ENCODE measurements around the gene PCNX2.
"Not testable (repeated sequence)": the region's sequence is repeated elsewhere in the genome, so short reads cannot be mapped to it uniquely, and the experiment has no call there.

Gene PCNX2

DNA sequence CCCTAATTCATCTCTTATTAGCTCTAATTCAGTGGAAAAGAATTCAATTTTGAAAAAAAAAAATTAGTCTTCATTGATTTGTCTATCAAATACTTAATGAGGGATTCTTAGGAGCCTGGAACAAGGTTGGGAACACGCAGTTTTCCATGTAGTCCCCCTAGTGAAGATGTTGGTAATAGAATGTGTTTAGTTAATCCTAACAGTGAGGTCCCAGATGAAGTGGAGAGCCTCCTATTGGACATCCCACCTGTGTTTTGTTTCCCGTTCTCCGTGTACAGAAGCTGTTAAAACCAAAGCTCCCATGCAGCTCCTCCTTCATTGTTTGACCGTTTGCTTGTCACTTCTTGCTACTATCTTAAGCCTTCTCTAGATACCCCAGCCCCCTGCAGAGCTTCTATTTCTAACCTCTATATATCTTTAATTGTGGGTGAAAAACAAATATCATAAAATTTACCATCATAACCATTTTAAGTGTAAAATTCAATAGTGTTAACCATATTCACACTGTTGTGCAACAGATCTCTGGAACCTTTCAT lies 67.5 kb downstream of the PCNX2 start:
- no peak for DNase-seq (ENCODE audit: low spot score)

DNA sequence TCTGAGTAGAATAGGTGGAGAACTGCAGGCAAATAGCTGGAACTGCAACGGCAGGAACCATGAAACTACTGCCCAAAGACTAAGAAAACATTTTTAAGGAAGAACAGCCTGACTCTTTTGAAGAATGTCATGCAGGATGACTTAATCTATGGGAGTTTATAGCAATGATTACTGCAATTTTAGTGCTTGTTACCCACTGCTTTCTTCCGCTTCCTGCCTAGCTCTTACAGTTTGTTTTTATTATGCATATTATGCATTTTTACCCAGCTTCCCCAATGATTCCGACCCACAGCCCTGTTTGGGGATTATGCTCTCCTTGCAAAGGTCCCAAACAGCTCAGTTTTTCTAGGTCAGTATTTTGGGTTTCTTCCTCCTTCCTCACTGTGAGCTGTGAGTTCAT lies 71.2 kb downstream of the PCNX2 start:
- DNase-seq (ENCODE audit: low spot score), result no peak

- no peak for DNase-seq (ENCODE audit: low spot score)
These were observed 77.7 kb downstream of the PCNX2 start for GRCh38 chr1:233217832-233218231.

- DNase-seq (ENCODE audit: low spot score), result no peak
These were observed 79.5 kb downstream of the PCNX2 start for GRCh38 chr1:233216009-233216408.

GRCh38 chr1:233215135-233215760 lies 80.3 kb downstream of the PCNX2 start:
- no peak for DNase-seq (ENCODE audit: low spot score)

DNA sequence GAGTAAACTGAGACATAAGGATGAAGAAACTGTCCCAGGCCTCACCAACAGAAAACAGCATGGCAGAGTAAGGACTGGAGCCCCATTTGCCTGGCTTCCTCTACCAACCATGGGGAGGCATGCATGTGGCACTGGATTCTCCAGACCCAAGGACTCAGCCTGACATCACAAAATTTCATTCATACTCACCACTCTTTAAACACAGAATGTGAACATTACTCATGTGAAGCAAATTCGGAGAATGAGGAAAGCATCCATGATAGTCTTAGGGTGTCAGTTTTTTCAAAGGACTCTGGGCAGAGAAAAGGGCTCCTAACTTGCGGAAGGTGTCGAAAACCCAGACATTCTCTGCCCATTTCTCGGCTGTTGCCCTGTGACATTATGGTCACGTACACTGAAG lies 83.9 kb downstream of the PCNX2 start:
- no peak for DNase-seq (ENCODE audit: low spot score)

GRCh38 chr1:233211106-233211505 lies 84.4 kb downstream of the PCNX2 start:
- no peak for DNase-seq (ENCODE audit: low spot score)

DNA sequence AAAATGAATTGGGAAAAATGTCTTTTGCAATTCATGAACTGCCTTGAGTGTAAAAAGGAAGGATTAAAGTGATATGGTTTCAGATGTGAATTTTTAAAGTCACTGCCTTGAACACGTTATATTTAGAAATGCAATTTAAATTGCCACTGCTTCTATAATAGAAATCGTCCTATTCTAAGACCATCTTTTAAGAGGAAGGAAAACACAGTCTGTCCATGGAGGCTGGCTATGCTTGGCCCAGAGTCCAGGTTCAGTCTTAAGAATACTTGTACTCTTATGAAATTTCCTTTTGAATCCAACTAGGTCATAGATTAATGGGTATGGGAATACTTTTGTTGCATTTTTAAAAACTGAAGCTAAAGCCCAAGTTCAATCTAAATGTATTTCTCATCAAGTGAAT lies 86.0 kb downstream of the PCNX2 start:
- DNase-seq (ENCODE audit: low spot score), result no peak

GRCh38 chr1:233208687-233209086 lies 86.8 kb downstream of the PCNX2 start:
- no peak for DNase-seq (ENCODE audit: low spot score)

DNA sequence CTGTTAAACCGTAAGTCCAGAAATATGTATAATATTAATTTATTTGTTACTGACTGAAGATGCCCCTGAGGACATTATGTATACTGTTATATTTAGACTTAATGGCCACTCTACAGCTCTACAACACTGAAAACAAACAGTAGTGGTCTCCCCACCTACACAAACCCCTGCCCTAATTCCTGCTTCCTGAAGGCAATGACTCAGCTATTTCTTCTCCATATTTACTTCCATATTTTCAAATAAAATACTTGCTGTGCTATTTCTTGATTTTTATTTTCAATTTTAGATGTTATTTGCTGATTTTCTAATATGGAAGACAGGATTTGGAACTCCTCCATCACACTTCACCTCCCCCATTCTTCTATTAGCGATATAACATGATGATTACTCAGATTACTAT lies 97.6 kb downstream of the PCNX2 start:
- no peak for DNase-seq (ENCODE audit: low spot score)

DNA sequence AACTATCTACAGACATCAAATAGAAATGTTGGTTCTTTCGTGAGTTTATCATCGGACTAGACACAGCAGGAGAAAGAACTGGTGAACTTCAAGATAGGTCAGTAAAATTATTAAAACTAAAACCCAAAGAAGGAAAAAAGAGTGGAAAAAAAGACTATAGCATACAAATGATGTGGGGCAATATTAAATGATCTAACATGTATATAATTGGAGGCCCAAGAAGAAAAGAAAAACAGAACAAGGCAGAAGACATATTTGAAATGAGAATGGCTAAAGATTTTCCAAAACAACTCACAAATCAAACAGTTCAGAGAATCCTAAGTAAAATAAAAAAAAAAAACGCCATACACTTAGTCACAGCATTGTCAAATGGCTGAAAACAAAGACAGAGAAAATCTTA lies 101.8 kb downstream of the PCNX2 start:
- DNase-seq (ENCODE audit: low spot score), result no peak

- DNase-seq (ENCODE audit: low spot score), result no peak
These were observed 104.5 kb downstream of the PCNX2 start for GRCh38 chr1:233190987-233191386.

DNA sequence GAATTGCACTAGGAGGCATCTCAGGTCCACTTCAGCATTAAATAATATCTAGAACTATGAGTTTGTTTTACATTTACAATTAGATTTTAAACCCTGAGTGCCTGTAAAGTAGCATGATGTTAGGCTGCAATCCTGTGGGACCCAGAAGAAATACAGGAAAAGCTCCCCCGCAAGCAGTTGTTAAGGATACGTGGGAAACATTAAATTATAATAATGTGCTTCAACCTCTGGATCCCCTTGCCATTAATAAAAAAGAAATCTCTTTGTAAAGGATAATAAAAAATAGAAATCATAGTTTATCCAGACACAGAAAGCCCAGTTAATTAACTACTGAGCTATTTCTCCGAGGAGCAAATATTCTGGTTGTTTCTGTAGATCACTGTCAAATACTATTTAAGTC lies 106.0 kb downstream of the PCNX2 start:
- DNase-seq (ENCODE audit: low spot score), result no peak

DNA sequence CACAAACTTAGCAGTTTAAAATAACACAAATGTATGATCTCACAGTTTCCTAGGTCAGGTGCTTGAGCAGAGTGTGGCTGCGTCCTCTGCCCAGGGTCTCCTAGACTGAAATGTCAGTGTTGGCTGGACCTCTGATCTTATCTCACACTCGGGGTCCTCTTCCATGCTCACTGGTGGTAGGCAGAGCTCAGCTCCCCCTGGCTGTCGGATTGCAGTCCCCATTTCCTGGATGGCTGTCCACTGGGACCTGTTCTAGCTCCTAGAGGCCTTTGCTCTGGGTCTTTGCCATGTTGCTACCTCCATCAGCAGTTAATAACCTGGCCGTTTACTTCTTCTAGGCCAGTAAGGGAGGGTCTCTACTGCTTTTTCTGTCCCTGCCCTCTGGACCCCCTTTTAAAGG lies 107.5 kb downstream of the PCNX2 start:
- no peak for DNase-seq (ENCODE audit: low spot score)

GRCh38 chr1:233183226-233184020 lies 112.1 kb downstream of the PCNX2 start:
- peak; percentile 60 for DNase-seq (ENCODE audit: low spot score)

DNA sequence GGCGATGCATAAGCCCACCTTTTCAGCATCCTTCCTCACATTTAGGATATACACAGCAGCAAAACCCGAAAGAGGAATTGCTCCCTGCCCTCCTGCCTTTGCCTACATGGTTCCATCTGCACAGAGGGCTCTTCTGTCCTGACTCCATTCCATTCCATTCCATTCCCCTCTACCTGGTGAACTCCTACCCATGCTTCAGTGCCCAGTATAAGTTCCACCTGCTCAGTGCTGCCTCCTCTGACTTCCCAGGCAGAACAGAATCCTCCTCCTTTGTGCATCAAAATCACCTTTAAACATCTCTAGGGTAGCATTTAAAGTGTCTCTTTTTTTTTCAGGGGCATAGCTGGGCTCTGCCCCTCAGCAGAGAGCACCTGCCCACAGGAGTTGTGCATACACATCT lies 112.9 kb downstream of the PCNX2 start:
- no peak for DNase-seq (ENCODE audit: low spot score)

GRCh38 chr1:233180641-233181364 lies 114.7 kb downstream of the PCNX2 start:
- peak; percentile 36 for DNase-seq (ENCODE audit: low spot score)

DNA sequence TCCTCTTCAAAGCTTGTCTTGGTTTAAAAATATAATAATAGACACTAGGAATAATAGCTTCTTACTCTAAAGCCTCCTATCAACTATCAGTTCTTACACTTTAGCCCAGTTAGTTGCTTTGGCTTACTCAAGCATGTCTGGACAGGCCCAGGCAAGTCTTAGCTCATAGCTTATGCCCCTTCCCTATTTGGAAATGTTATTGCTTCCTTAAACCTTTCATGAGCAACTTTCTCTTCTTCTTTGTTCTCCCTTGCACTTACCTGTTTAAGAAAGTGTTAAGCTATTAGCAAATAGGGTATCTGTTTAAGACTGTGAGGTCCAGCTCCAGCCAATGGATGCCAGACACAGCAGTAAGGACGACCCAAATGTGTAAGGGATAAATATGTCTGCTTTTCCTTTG lies 115.9 kb downstream of the PCNX2 start:
- DNase-seq (ENCODE audit: low spot score), result not testable (repeated sequence)

GRCh38 chr1:233172201-233172600 lies 123.3 kb downstream of the PCNX2 start:
- DNase-seq (ENCODE audit: low spot score), result peak; percentile 30

- DNase-seq (ENCODE audit: low spot score), result no peak
These were observed 124.8 kb downstream of the PCNX2 start for GRCh38 chr1:233170741-233171140.

DNA sequence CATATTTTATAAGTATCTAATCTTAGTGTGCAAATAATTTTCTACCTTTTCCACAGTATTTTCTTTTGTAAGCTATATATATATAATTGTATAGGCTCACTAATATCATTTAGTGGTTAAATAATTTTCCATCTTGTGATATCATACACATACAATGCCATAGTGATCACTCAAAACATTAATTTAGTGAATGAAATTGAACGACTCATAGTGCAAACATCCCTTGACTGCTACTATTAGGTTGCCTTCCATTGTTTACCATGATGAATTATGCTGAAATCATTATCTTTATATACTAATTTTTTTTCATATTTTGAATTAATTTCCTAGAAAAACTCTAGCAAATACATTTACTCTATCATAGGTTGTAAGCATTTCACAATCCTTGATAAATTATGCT lies 127.1 kb downstream of the PCNX2 start:
- DNase-seq (ENCODE audit: low spot score), result peak; percentile 22

DNA sequence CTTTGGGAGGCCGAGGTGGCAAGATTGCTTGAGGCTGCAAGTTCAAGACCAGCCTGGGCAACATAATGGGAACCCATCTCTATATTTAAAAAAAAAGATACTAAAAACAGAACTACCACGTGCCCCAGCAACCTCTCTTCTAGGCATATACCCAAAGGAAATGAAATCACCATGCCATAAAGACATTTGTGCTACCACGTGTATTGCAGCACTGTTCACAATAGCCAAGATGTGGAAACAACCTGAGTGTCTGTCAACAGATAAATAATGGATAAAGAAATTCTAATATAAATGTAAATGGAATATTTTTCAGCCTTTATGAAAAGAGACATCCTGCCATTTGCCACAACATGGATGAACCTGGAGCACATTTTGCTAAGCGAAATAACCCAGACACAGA lies 128.6 kb downstream of the PCNX2 start:
- DNase-seq (ENCODE audit: low spot score), result no peak

- no peak for DNase-seq (ENCODE audit: low spot score)
These were observed 131.8 kb downstream of the PCNX2 start for GRCh38 chr1:233163696-233164095.

All from kidney capillary endothelial cell (primary cell).